ENCODE data around the gene HOTAIR.

HOTAIR gene

DNA sequence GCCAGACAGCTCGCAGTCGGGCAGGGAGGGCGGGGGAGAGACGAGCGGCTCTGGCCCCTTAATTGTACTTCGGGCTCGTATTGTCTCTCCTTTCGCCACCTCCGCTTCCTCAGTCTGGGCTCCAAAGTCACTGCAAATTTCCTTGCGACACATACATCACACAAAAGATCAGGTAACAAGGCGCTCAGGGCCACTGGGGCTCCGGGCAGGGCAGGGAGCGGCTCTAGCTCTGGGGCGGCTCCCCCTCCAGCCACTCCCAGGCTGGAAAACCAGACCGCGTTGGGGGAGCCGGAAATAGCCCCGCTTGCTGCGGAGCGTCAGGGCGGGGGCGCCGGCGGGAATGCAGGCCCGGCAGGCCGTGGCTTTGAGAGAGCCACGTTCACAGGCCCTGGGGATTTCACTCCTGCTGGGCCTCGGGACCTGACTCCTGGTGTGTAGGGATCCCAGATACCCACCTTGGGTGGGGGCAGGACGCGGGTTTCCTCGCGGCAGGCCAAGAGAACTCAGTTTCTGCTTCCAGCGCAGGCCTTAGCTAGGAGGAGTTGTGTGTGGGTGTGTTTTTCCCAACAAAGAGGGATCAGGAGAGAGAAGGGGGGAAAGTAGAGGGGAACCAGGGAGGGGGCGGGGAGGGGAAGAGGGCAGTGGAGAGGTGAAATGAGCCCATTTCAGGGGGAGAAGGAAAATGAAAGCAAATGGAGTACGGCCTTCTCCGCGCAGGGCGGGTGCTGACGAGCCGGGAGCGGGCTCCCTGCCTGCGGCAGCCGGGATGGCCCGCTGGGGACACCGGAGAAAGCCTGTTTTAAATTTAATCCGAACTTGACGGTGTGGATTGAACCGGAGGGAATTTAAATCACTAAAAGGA is 20.9 kb upstream of the HOTAIR start:
- Histone ChIP-seq H3K27me3 (ENCODE audit: control insufficient read depth, insufficient read depth, low read length) (peaks cover 100% of the 10 kb centered on the region), H3K9ac (ENCODE audit: low read length) (no peak overlapping the region)

GRCh38 chr12:53995002-53995377 is 20.2 kb upstream of the HOTAIR start:
- Histone ChIP-seq H3K36me3 (ENCODE audit: control insufficient read depth, low read depth, low read length) (no peaks in the 10 kb centered on the region), H3K4me1 (ENCODE audit: control insufficient read depth, low read depth, low read length) (peaks cover 7% of the 10 kb centered on the region), H3K27ac (ENCODE audit: low read length) (no peak overlapping the region), H3K4me3 (ENCODE audit: low read length) (peak overlapping the region; percentile 13), H3K9me3 (ENCODE audit: control insufficient read depth, low read depth, low read length) (no peaks in the 10 kb centered on the region), H3K27me3 (ENCODE audit: control insufficient read depth, insufficient read depth, low read length) (peaks cover 100% of the 10 kb centered on the region), H3K9ac (ENCODE audit: low read length) (no peak overlapping the region)

More for the DNA sequence above, 20.9 kb upstream of the HOTAIR start:
- no peaks in the 10 kb centered on the region for H3K9me3 ChIP-seq (ENCODE audit: control insufficient read depth, low read depth, low read length)
- no peaks in the 10 kb centered on the region for H3K36me3 ChIP-seq (ENCODE audit: control insufficient read depth, low read depth, low read length)
- H3K27ac ChIP-seq (ENCODE audit: low read length), result no peak overlapping the region
- H3K4me1 ChIP-seq (ENCODE audit: control insufficient read depth, low read depth, low read length), result peaks cover 7% of the 10 kb centered on the region
- peak overlapping the region; percentile 27 for H3K4me3 ChIP-seq (ENCODE audit: low read length)

GRCh38 chr12:53994264-53995001 is 19.7 kb upstream of the HOTAIR start:
- peaks cover 7% of the 10 kb centered on the region for H3K4me1 ChIP-seq (ENCODE audit: control insufficient read depth, low read depth, low read length)
- H3K27ac ChIP-seq (ENCODE audit: low read length), result no peak overlapping the region
- H3K9ac ChIP-seq (ENCODE audit: low read length), result no peak overlapping the region
- H3K9me3 ChIP-seq (ENCODE audit: control insufficient read depth, low read depth, low read length), result no peaks in the 10 kb centered on the region
- H3K27me3 ChIP-seq (ENCODE audit: control insufficient read depth, insufficient read depth, low read length), result peaks cover 100% of the 10 kb centered on the region
- H3K36me3 ChIP-seq (ENCODE audit: control insufficient read depth, low read depth, low read length), result no peaks in the 10 kb centered on the region
- H3K4me3 ChIP-seq (ENCODE audit: low read length), result peak overlapping the region; percentile 13

GRCh38 chr12:53994009-53994263 is 19.2 kb upstream of the HOTAIR start:
- Histone ChIP-seq H3K9me3 (ENCODE audit: control insufficient read depth, low read depth, low read length) (no peaks in the 10 kb centered on the region), H3K9ac (ENCODE audit: low read length) (no peak overlapping the region), H3K4me3 (ENCODE audit: low read length) (no peak overlapping the region), H3K36me3 (ENCODE audit: control insufficient read depth, low read depth, low read length) (no peaks in the 10 kb centered on the region), H3K27ac (ENCODE audit: low read length) (no peak overlapping the region), H3K27me3 (ENCODE audit: control insufficient read depth, insufficient read depth, low read length) (peaks cover 100% of the 10 kb centered on the region), H3K4me1 (ENCODE audit: control insufficient read depth, low read depth, low read length) (peaks cover 7% of the 10 kb centered on the region)

DNA sequence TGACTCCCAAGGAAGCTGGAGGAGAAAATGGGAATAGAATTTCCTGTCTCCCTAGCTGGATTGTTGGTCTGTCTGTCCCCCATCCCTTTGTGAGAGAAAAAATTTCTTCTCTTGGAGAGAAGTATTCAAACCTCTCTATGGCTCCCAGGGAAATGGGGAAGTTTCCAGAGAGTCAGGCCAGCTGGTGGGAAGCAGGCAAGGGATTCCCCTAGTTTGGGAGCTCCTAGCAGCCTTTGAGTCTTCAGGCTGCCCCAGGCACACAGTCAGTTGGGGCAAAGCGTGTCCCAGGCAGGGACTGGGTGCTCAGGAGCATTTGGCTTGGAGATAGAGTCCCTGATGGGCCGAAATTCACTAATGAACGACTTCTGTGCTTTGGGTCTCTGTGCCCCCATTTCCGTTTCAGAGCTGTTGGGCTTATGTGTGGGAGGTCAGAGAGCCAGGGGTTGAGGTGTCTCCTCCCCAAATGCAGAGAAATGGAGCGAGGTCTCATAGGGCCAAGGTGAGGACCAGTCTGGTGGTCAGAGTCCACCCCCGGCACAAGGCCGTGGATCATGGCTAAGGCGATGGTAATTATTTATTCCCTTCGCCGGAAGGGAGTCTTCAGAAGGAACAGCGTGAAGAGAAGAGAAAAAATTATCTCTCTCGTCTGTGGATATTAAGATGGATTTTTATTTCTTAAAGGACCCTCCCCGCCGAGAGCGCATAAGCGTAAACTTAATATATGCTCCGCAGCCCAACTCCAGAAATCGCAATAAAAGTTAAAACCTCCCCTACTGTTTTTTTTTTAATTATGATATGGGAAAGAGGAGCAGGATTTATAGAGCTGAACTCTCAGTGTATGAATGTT is 18.6 kb upstream of the HOTAIR start:
- H3K9me3 ChIP-seq (ENCODE audit: control insufficient read depth, low read depth, low read length), result no peaks in the 10 kb centered on the region
- H3K27ac ChIP-seq (ENCODE audit: low read length), result no peak overlapping the region
- H3K27me3 ChIP-seq (ENCODE audit: control insufficient read depth, insufficient read depth, low read length), result peaks cover 100% of the 10 kb centered on the region
- no peaks in the 10 kb centered on the region for H3K36me3 ChIP-seq (ENCODE audit: control insufficient read depth, low read depth, low read length)
- H3K9ac ChIP-seq (ENCODE audit: low read length), result no peak overlapping the region
- peaks cover 7% of the 10 kb centered on the region for H3K4me1 ChIP-seq (ENCODE audit: control insufficient read depth, low read depth, low read length)
- H3K4me3 ChIP-seq (ENCODE audit: low read length), result no peak overlapping the region

DNA sequence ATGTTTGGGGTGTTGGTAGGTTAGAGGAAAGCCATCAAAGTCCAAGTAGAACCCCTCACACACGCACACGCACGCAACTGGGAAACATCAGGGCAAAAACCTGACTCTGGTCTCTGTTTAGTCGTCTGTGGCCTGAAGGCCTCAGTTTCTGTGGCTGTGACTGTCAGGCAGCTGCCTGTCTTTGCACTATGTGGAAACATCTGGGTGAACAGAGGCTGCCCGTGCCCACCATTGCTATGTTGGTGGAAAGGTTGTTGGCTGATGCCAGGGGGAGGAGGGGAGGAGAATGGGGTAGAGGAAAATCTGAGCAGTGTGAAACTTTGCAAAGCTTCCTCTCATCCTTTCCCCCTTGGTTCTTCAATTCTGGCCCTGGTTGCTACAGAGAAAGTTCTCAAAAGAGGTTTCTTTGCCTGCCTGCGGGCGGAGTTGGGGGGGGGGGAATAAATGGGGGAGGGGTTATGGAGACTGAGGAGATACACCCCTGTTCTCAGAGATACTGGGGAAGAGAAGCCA is 17.7 kb upstream of the HOTAIR start:
- Histone ChIP-seq H3K27me3 (ENCODE audit: control insufficient read depth, insufficient read depth, low read length) (peaks cover 100% of the 10 kb centered on the region), H3K4me3 (ENCODE audit: low read length) (no peak overlapping the region), H3K36me3 (ENCODE audit: control insufficient read depth, low read depth, low read length) (no peaks in the 10 kb centered on the region), H3K9ac (ENCODE audit: low read length) (no peak overlapping the region), H3K27ac (ENCODE audit: low read length) (no peak overlapping the region), H3K4me1 (ENCODE audit: control insufficient read depth, low read depth, low read length) (peaks cover 7% of the 10 kb centered on the region), H3K9me3 (ENCODE audit: control insufficient read depth, low read depth, low read length) (no peaks in the 10 kb centered on the region)

DNA sequence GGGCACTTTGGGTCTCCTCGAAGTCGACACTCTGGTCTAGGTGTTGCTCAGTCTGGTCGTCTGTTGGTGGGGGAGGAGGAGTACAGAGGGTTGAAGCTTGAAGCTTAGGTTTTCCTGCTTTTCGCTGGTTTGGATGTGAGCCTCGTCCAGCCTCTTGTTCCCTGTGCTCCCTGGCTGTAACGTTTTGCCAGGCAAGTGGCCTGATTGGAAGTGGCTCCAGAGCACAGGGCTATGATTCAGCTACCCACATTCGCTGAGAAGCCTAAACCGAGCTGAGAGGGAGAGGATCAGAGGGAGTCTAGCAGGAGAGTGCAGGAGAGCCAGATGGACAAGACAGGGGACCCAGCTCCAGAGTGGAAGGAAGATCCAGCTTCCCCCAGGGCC is 16.3 kb upstream of the HOTAIR start:
- Histone ChIP-seq H3K9ac (ENCODE audit: low read length) (no peak overlapping the region), H3K36me3 (ENCODE audit: control insufficient read depth, low read depth, low read length) (no peaks in the 10 kb centered on the region), H3K27ac (ENCODE audit: low read length) (no peak overlapping the region), H3K27me3 (ENCODE audit: control insufficient read depth, insufficient read depth, low read length) (peaks cover 100% of the 10 kb centered on the region), H3K4me1 (ENCODE audit: control insufficient read depth, low read depth, low read length) (peaks cover 4% of the 10 kb centered on the region), H3K9me3 (ENCODE audit: control insufficient read depth, low read depth, low read length) (no peaks in the 10 kb centered on the region), H3K4me3 (ENCODE audit: low read length) (no peak overlapping the region)

DNA sequence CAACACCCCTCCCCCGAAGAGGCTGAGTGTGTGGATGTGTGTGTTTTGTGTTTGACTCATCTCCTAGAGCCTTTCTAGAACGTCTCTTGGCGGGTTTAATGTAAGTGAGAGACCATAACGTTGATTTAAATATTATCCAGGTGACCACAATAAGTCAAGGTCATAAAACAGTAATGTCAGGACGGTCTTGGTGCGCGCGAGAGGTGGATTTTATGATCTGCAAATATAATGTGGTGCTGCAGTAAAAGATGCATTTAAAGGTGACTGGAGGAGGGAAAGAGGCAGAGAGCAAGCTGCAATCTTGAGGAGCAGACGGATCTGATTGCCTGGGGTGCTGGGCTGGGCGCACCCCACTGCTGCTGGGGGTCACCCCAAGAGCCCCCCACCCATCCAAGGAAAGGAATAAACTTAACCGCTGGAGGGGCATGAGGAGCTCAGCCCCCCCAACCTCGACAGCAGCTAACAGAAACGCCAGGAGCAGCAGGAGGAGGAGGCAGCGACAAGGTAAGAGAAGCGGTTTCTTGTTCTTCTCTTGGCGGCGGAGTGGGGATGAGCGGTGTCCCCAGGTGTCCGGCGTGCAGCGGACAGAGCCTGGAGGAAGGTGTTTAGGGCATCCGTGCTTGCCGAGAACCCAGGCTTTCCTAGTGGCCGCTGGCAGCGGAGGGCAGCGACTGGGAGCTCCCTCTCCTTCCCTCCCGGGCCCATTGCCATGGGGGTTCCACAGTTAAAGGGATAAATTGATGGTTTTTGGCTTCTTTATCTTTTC is 15.7 kb upstream of the HOTAIR start:
- no peak overlapping the region for H3K9ac ChIP-seq (ENCODE audit: low read length)
- H3K4me1 ChIP-seq (ENCODE audit: control insufficient read depth, low read depth, low read length), result peaks cover 4% of the 10 kb centered on the region
- no peaks in the 10 kb centered on the region for H3K9me3 ChIP-seq (ENCODE audit: control insufficient read depth, low read depth, low read length)
- no peaks in the 10 kb centered on the region for H3K36me3 ChIP-seq (ENCODE audit: control insufficient read depth, low read depth, low read length)
- H3K27ac ChIP-seq (ENCODE audit: low read length), result no peak overlapping the region
- no peak overlapping the region for H3K4me3 ChIP-seq (ENCODE audit: low read length)
- peaks cover 100% of the 10 kb centered on the region for H3K27me3 ChIP-seq (ENCODE audit: control insufficient read depth, insufficient read depth, low read length)

DNA sequence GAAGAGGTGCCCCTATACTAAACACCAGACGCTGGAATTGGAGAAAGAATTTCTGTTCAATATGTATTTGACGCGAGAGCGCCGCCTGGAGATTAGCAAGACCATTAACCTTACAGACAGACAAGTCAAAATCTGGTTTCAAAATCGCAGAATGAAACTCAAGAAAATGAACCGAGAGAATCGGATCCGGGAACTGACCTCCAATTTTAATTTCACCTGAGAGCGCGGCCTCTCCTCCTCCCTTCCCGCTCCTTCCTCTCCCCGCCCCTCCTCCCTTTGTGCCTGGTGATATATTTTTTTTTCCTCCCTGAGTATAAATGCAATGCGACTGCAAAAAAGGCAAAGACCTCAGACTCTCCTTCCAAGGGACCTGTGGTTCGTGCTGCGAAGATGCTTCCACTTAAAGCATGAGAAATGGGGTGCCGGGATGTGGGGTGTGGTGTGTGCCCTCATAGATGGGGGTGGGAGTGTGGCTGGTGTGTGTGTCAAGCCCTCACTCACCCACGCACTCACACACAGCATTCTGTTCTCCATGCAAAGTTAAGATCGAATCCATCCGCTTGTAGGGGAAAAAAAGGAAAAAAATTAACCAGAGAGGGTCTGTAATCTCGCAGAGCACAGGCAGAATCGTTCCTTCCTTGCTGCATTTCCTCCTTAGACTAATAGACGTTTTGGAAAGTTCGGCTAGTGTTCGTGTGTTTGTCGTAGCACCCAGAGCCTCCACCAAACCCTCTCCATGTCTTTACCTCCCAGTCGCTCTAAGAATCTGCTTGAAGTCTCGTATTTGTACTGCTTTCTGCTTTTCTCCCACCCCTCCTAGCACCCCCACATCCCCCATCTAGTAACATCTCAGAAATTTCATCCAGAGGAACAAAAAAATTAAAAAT is 14.7 kb upstream of the HOTAIR start:
- H3K27me3 ChIP-seq (ENCODE audit: control insufficient read depth, insufficient read depth, low read length), result peaks cover 100% of the 10 kb centered on the region
- H3K36me3 ChIP-seq (ENCODE audit: control insufficient read depth, low read depth, low read length), result no peaks in the 10 kb centered on the region
- H3K4me1 ChIP-seq (ENCODE audit: control insufficient read depth, low read depth, low read length), result no peaks in the 10 kb centered on the region
- no peak overlapping the region for H3K4me3 ChIP-seq (ENCODE audit: low read length)
- H3K9ac ChIP-seq (ENCODE audit: low read length), result no peak overlapping the region
- no peaks in the 10 kb centered on the region for H3K9me3 ChIP-seq (ENCODE audit: control insufficient read depth, low read depth, low read length)
- H3K27ac ChIP-seq (ENCODE audit: low read length), result no peak overlapping the region

- Histone ChIP-seq H3K27me3 (ENCODE audit: control insufficient read depth, insufficient read depth, low read length) (peaks cover 100% of the 10 kb centered on the region), H3K27ac (ENCODE audit: low read length) (no peak overlapping the region), H3K36me3 (ENCODE audit: control insufficient read depth, low read depth, low read length) (no peaks in the 10 kb centered on the region), H3K4me1 (ENCODE audit: control insufficient read depth, low read depth, low read length) (no peaks in the 10 kb centered on the region), H3K9ac (ENCODE audit: low read length) (no peak overlapping the region), H3K9me3 (ENCODE audit: control insufficient read depth, low read depth, low read length) (no peaks in the 10 kb centered on the region), H3K4me3 (ENCODE audit: low read length) (no peak overlapping the region)
These were observed 13.9 kb upstream of the HOTAIR start for GRCh38 chr12:53988541-53989226.

Measured in iPS-18a (cell line).